A549 (cell line): ENCODE data around the gene RYR3. TPM values are rescaled to one million over a fixed set of nuclear protein-coding genes. Genes with fewer than 3 reads are reported as not detected.

Source experiments
- ATAC-seq, 2 experiments: fragments of 200-7000 bp in 1 of 2; fragments of >200 bp in 1 of 2; cut with Nextera tagmentation in 1 of 2; cut with Tn5 transposase in 1 of 2; 3 replicates each; pipeline versions ENCODE4 v1.8.0 to v1.9.1; 2018 to 2020; ENCODE audit warnings: mild to moderate bottlenecking in 1 of 2, moderate library complexity in 1 of 2
- CTCF ChIA-PET: fragments of 300-600 bp; sonication (Branson Sonifier 250); formaldehyde crosslinking; extraction: SDS; loops from one replicate; lab custom pipeline; 2021; ENCODE audit warnings: antibody characterized with exemption, inconsistent platforms; lab: Yijun Ruan, JAX
- POLR2A ChIA-PET: fragments of 350-600 bp; formaldehyde crosslinking; extraction: SDS; loops from one replicate; lab custom pipeline; 2021; ENCODE audit warnings: antibody characterized with exemption, inconsistent platforms; lab: Yijun Ruan, JAX
- DNase-seq, 2 experiments: peaks; one replicate each; pipeline versions ENCODE4 v3.0.0 to v3.0.0-alpha.2; 2011 to 2016; ENCODE audit warnings: low read depth in 1 of 2, low spot score in 1 of 2
- FAIRE-seq: peaks from 2 replicates; lab custom pipeline; 2011; peaks lifted over from hg19 to GRCh38; lab: Jason Lieb, UNC
- H3K27ac ChIP-seq, 2 experiments: fragments of >200 bp; sonication (Bioruptor Twin); formaldehyde crosslinking; 3 replicates each; pipeline ENCODE4 v1.5.1; 2016 to 2017
- H3K4me1 ChIP-seq: fragments of >200 bp; sonication (Bioruptor Twin); formaldehyde crosslinking; 3 replicates; pipeline ENCODE4 v1.6.1; 2016
- H3K4me2 ChIP-seq: fragments of >200 bp; sonication (Bioruptor Twin); formaldehyde crosslinking; 3 replicates; pipeline ENCODE4 v1.6.1; 2016
- H3K4me3 ChIP-seq: fragments of >200 bp; sonication (Bioruptor Twin); formaldehyde crosslinking; 3 replicates; pipeline ENCODE4 v1.5.1; 2016
- H3K9me3 ChIP-seq: fragments of >200 bp; sonication (Bioruptor Twin); formaldehyde crosslinking; 3 replicates; pipeline ENCODE4 v1.6.1; 2016
- CEBPB ChIP-seq, 2 experiments: fragments of >200 bp in 1 of 2; sonication (Bioruptor Twin) in 1 of 2; formaldehyde crosslinking in 1 of 2; IDR thresholded peaks; 2 replicates each; pipeline ENCODE4 v1.6.1; 2012 to 2016
- FOSL2 ChIP-seq, 2 experiments: fragments of 450-650 bp in 1 of 2; fragments of >200 bp in 1 of 2; sonication (Bioruptor Twin) in 1 of 2; formaldehyde crosslinking; IDR thresholded peaks; 2 replicates each; pipeline versions ENCODE4 v1.5.0 to v1.6.1; 2016 to 2020; ENCODE audit warnings: mild to moderate bottlenecking in 1 of 2, moderate library complexity in 1 of 2
- FOXS1 ChIP-seq: fragments of 250-450 bp; sonication (Bioruptor Pico); IDR thresholded peaks from 2 replicates; pipeline ENCODE4 v1.5.0; 2020; ENCODE audit warnings: mild to moderate bottlenecking, moderate library complexity
- HDAC2 ChIP-seq: fragments of 200-600 bp; sonication (generic); IDR thresholded peaks from 2 replicates; pipeline ENCODE4 v1.6.1; 2016
- JUN ChIP-seq, 2 experiments: fragments of >200 bp; sonication (Bioruptor Twin); formaldehyde crosslinking; IDR thresholded peaks; 2 replicates in 1 of 2; 3 replicates in 1 of 2; pipeline ENCODE4 v1.6.1; 2016 to 2017
- KDM1A ChIP-seq: fragments of 200-600 bp; sonication (generic); IDR thresholded peaks from 2 replicates; pipeline ENCODE4 v1.6.1; 2016; ENCODE audit warnings: low read depth, mild to moderate bottlenecking
- MAFK ChIP-seq: fragments of 450-650 bp; IDR thresholded peaks from 2 replicates; pipeline ENCODE4 v1.6.1; 2014; ENCODE audit not compliant: partially characterized antibody
- MAZ ChIP-seq: fragments of 150-350 bp; IDR thresholded peaks from 2 replicates; pipeline ENCODE4 v1.6.1; 2014; ENCODE audit warnings: antibody characterized with exemption, low read depth, low read length, borderline replicate concordance
- NPAS2 ChIP-seq: fragments of 250-450 bp; sonication (Bioruptor Pico); IDR thresholded peaks from 2 replicates; pipeline ENCODE4 v1.8.0; 2022; ENCODE audit warnings: mild to moderate bottlenecking, moderate library complexity, borderline replicate concordance
- NR3C1 ChIP-seq: fragments of >200 bp; sonication (Bioruptor Twin); formaldehyde crosslinking; IDR thresholded peaks from 3 replicates; pipeline ENCODE4 v1.6.1; 2017
- POLR2AphosphoS2 ChIP-seq: conservative IDR thresholded peaks from 2 replicates; pipeline ENCODE4 v1.6.1; 2012; ENCODE audit warnings: low read length, improper control_type of control experiment, inconsistent platforms
- RAD21 ChIP-seq, 2 experiments: fragments of >200 bp in 1 of 2; sonication (Bioruptor Twin) in 1 of 2; formaldehyde crosslinking in 1 of 2; IDR thresholded peaks in 1 of 2; conservative IDR thresholded peaks in 1 of 2; 2 replicates in 1 of 2; 3 replicates in 1 of 2; pipeline ENCODE4 v1.6.1; 2012 to 2018; ENCODE audit warnings: inconsistent platforms in 1 of 2
- RFX5 ChIP-seq: fragments of 450-650 bp; IDR thresholded peaks from 2 replicates; pipeline ENCODE4 v1.7.1; 2014; ENCODE audit warnings: antibody characterized with exemption, mild to moderate bottlenecking, moderate library complexity
- RNF2 ChIP-seq: fragments of 200-600 bp; sonication (generic); IDR thresholded peaks from 2 replicates; pipeline ENCODE4 v1.6.1; 2016; ENCODE audit warnings: low read depth, mild to moderate bottlenecking, antibody characterized with exemption, moderate library complexity, borderline replicate concordance
- SMC3 ChIP-seq: fragments of >200 bp; sonication (Bioruptor Twin); formaldehyde crosslinking; IDR thresholded peaks from 3 replicates; pipeline ENCODE4 v1.6.1; 2018; ENCODE audit warnings: inconsistent platforms
- TP53 ChIP-seq: fragments of 250-450 bp; sonication (Bioruptor Pico); IDR thresholded peaks from 2 replicates; pipeline ENCODE4 v1.5.0; 2021; ENCODE audit warnings: mild to moderate bottlenecking, moderate library complexity
- ZC3H11A ChIP-seq: fragments of 450-650 bp; IDR thresholded peaks from 2 replicates; pipeline ENCODE4 v1.6.1; 2014; ENCODE audit warnings: antibody characterized with exemption, mild to moderate bottlenecking
- ZFP36 ChIP-seq: fragments of 450-650 bp; IDR thresholded peaks from 2 replicates; pipeline ENCODE4 v1.6.1; 2014; ENCODE audit warnings: borderline replicate concordance; ENCODE audit not compliant: partially characterized antibody
- ZNF302 ChIP-seq: fragments of 250-450 bp; sonication (Bioruptor Pico); IDR thresholded peaks from 2 replicates; pipeline ENCODE4 v1.9.0; 2021; ENCODE audit warnings: inconsistent platforms, mild to moderate bottlenecking, moderate library complexity
- WGBS: methylation state at CpG from one replicate; pipeline ENCODE4 v1.1.6; 2017; ENCODE audit errors: missing lambda C conversion rate; 5-methylcytosine and 5-hydroxymethylcytosine counted together
- polyA plus RNA-seq, 4 experiments: library from polyadenylated mRNA; depleted of rRNA in 3 of 4; stranded (reverse); fragments of >200 nt; fragmentation: RNase III in 1 of 4; extraction: RNeasy Plus Mini Kit Qiagen cat#74134 plus additional on column Dnase treatment in 1 of 4; gene quantifications; 2 replicates in 3 of 4; 3 replicates in 1 of 4; pipeline ENCODE4 v1.2.3, GENCODE V29; 2011 to 2017
- TF ChIP-seq, protein P1 (sequence below): fragments of 250-450 bp; sonication (Bioruptor Pico); IDR thresholded peaks from 2 replicates; pipeline ENCODE4 v1.5.0; 2021; ENCODE audit warnings: mild to moderate bottlenecking, moderate library complexity, borderline replicate concordance

Gene RYR3
- polyA plus RNA-seq, 2 of the 4 experiments (the other 2 are of a cell fraction) = 0.03 TPM; not detected in 1

DNA sequence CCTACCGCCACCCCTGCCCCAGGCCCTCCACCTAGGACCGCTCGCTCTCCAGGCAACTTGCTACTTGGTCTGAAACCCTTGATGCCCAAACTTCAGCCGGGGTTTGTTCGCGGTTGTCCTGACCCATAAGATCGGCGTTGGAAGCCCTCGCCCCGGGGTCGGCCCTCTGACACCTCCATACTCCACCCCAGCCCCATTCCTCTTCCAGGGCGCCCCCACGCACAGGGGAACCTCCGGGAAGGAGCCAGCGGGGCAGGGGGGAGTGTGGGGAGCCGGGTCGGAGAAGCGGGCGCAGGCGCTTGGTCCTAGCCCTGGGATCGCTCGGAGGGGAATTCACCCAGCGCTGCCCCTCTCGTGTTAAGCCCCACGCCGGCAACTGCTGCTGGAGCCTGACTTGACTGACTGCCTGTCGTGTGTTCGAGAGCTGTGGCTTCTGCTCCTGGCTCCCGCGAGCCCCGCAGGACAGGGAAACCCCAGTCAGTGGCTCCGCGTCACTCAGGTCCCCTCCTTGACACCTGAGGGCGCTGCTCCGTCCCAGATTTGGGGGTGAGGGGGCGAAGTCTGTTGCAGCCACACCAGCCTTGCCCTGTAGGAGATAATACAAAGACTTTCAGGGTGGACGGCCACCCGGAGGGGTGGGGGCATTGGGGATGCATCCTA, 675 bp downstream of the RYR3 start:
- peak in 1 of 2 experiments; percentile 14; a peak in 3 of 6 replicates for ATAC-seq
- Histone ChIP-seq H3K4me1 (no peaks in the 10 kb centered on the region; the same call in 2 of the 3 replicates), H3K9me3 (no peaks in the 10 kb centered on the region), H3K4me2 (peak overlapping the region; percentile 72), H3K4me3 (peak overlapping the region; percentile 28; the same call in 2 of the 3 replicates), H3K27ac (no peak overlapping the region)
- TF ChIP-seq RAD21 (conservative IDR thresholded peaks at IDR 0.05 in 1 of 2, IDR thresholded peaks at IDR 0.05 in 1 of 2) (no peak), MAFK (no peak), FOXS1 (CRISPR knock-in tag) (no peak), POLR2AphosphoS2 (no peak), JUN (IDR thresholded peaks at IDR 0.05) (no peak), KDM1A (no peak), HDAC2 (no peak)
- CTCF ChIA-PET = interaction anchor here (1.4 to 3.2 kb wide), 2 partner anchors 18 to 390 kb away, joined by 3 to 17 read pairs; no protein-coding TSS in a partner anchor
- FAIRE-seq = no peak
- no peak for DNase-seq
- 16% methylated on average over 28 of the region's 38 CpGs for WGBS
- POLR2A ChIA-PET = no interaction called here

GRCh38 chr15:33313491-33313890, 2.7 kb downstream of the RYR3 start:
- FAIRE-seq (no peak), ATAC-seq (no peak), DNase-seq (no peak)
- TF ChIP-seq FOSL2 (IDR thresholded peaks at IDR 0.05) (no peak), FOSL2 (CRISPR knock-in tag; IDR thresholded peaks at IDR 0.05) (peak; percentile 42; the same call in 1 of the 2 replicates), POLR2AphosphoS2 (no peak)
- no peak overlapping the region for H3K4me2 ChIP-seq
- no peaks in the 10 kb centered on the region; the same call in 2 of the 3 replicates for H3K4me1 ChIP-seq
- POLR2A ChIA-PET = no interaction called here
- no peak overlapping the region for H3K4me3 ChIP-seq
- CTCF ChIA-PET = interaction anchor here (0.9 to 6.1 kb wide), 3 partner anchors 14 to 387 kb away, joined by 3 to 37 read pairs (median 3); no protein-coding TSS in a partner anchor
- H3K9me3 ChIP-seq = no peaks in the 10 kb centered on the region
- 0% methylated on average over 1 of the region's 1 CpG for WGBS
- no peak overlapping the region for H3K27ac ChIP-seq

DNA sequence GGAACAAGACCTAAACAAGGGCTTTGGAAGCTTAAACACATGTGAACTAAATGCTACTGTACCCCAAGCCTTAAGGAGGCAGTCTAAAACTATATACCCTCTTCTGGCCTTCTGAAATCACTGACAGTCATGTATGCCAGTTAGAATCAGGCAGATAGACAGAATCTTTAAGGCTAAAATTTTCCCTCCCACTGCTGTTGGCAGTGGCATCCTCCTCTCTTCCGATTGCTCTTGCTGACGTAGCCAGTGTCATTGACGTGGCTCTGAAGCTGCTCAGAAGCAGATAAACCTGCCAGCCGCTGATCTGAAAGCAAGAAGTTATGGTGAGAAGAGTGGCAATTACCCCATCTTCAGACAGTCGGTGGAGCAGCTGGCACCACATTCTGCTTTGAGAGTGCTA, 3.3 kb downstream of the RYR3 start:
- 45% methylated on average over 5 of the region's 5 CpGs for WGBS
- Histone ChIP-seq H3K9me3 (no peaks in the 10 kb centered on the region), H3K4me2 (peak overlapping the region; percentile 39), H3K4me3 (no peak overlapping the region), H3K4me1 (no peaks in the 10 kb centered on the region; the same call in 2 of the 3 replicates), H3K27ac (no peak overlapping the region)
- TF ChIP-seq NR3C1 = no peak
- TF ChIP-seq ZFP36 = no peak
- TF ChIP-seq ZNF302 (CRISPR knock-in tag) = no peak
- no peak for TF ChIP-seq TP53
- no peak for TF ChIP-seq SMC3
- TF ChIP-seq, protein P1, sequence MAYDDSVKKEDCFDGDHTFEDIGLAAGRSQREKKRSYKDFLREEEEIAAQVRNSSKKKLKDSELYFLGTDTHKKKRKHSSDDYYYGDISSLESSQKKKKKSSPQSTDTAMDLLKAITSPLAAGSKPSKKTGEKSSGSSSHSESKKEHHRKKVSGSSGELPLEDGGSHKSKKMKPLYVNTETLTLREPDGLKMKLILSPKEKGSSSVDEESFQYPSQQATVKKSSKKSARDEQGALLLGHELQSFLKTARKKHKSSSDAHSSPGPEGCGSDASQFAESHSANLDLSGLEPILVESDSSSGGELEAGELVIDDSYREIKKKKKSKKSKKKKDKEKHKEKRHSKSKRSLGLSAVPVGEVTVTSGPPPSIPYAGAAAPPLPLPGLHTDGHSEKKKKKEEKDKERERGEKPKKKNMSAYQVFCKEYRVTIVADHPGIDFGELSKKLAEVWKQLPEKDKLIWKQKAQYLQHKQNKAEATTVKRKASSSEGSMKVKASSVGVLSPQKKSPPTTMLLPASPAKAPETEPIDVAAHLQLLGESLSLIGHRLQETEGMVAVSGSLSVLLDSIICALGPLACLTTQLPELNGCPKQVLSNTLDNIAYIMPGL (CRISPR knock-in tag) = no peak
- TF ChIP-seq CEBPB (IDR thresholded peaks at IDR 0.05) = no peak
- no peak for TF ChIP-seq RNF2
- no peak for TF ChIP-seq MAZ
- TF ChIP-seq NPAS2 = no peak
- no peak for TF ChIP-seq RFX5
- TF ChIP-seq ZC3H11A = no peak
- ChIA-PET CTCF (interaction anchor here (1.2 to 6.1 kb wide), 4 partner anchors 14 to 421 kb away, joined by 3 to 37 read pairs (median 12); no protein-coding TSS in a partner anchor), POLR2A (no interaction called here)
- FAIRE-seq (no peak), DNase-seq (no peak), ATAC-seq (no peak)
